D341Med (cell line): ENCODE results near the gene HBE1.
"Not testable (repeated sequence)": the region's sequence is repeated elsewhere in the genome, so short reads cannot be mapped to it uniquely, and the experiment has no call there.

Source experiments
- DNase-seq: peaks from one replicate; pipeline ENCODE4 v3.0.0; 2012; ENCODE audit warnings: low spot score

The HBE1 gene

DNA sequence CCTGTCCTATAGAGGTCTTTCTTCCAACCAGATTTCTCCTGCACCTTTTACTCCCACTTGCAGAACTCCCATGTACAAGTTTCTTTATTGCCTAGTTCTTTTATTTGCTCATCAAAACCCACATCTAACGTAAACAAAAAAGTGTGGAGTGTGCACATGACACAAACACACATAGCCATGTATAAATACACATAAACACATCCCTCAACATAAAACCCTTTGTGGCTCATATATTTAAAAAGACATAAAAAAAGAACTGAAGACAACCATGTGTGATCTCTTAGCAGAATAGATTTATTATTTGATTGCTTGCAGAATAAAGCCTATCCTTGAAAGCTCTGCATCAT is 16.9 kb downstream of the HBE1 start:
- DNase-seq = no peak

DNA sequence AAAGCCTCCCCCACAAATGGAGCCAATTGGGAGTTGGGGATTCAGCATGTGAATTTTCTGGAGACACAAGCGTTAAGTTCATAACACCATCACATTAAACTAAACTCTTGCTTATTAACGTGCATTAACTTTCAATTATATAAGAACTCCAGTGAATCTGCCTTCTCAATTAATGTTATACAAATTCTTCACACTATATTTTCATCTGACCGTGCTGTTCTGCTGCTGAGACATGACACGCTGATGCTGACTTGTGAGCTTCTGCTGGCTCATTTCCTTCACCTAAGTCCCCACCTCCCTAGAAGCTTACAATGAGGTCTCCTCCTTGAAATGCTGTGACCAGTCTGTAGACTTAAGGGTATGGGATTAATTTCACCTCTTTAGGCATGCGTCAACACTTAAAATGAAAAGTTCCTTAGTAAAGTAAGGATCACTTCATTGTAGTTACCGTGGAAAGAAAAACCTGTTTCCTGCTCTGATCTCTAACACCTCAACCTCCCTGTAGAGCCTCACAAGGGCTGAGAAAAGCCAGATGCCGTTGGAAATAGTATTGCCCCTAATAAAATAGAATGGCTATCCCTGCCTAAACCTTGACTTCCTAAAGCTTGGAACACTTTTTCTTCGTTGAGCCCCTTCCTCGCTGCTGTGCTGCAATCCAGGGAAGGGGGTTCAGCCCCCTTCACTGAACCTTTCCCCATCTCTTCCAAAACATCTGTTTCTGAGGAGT is 17.4 kb downstream of the HBE1 start:
- DNase-seq = no peak

DNA sequence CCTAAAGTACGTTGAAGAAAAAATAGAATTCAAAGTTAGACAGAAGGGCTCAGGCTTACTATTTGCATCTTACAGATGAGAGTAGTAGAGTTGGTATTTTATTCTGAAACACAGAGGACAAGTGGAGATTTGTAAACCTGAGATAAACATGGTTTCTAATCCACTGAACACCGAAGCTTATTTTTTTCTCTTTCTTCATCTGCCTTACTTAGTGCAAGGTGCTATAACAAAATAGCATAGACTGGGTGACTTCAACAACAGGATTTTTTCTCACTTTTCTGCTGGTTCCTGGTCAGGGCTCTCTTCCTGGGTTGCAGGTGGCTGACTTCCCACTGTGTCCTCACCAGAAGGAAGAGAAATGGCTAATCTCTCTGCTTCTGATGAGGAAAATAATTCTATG is 18.0 kb downstream of the HBE1 start:
- no peak for DNase-seq

DNA sequence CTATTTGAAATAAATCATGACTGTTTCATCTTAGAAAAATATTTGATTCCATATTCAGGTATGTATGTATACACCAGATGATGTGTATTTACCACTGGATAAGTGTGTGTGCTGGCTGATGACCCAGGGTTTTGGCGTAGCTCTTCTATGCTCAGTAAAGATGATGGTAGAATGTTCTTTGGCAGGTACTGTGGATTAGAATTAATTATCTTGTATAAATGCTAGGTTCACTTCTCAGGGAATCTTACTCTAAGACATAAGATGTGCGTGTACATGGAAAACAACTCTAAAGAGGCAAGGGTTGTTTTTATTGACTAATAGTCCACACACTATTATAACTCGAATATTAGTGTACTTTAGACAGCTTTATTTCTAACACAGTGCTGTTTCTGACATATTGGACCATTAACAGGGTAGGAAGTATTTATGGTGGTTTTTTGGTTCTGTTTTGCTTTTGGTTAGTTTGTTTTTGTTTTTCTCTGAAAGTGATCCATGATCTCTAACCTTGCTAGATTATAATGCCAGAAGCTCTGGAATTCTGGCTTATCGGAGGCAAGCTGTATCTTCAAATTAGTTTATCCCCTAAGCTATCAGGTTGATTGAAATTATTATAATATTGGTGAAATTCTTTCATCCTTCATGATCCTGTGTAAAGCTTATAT is 19.1 kb downstream of the HBE1 start:
- DNase-seq = no peak

DNA sequence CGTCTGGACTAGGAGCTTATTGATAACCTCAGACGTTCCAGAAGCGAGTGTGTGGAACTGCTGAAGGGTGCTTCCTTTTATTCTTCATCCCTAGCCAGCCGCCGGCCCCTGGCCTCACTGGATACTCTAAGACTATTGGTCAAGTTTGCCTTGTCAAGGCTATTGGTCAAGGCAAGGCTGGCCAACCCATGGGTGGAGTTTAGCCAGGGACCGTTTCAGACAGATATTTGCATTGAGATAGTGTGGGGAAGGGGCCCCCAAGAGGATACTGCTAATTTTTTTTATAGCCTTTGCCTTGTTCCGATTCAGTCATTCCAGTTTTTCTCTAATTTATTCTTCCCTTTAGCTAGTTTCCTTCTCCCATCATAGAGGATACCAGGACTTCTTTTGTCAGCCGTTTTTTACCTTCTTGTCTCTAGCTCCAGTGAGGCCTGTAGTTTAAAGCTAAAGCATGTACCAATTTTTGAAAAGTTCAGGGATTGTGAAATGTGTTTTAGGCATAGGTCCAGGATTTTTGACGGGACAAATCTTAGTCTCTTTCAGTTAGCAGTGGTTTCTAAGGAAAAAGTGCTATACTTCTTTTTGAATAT is 19.8 kb downstream of the HBE1 start, which contains the start of gene HBG1:
Gene HBG1 (minus strand): TSS at position 51 of the 590 bp plus-strand sequence. CDS start 53 bp downstream, outside the sequence.
- DNase-seq = not testable (repeated sequence)

DNA sequence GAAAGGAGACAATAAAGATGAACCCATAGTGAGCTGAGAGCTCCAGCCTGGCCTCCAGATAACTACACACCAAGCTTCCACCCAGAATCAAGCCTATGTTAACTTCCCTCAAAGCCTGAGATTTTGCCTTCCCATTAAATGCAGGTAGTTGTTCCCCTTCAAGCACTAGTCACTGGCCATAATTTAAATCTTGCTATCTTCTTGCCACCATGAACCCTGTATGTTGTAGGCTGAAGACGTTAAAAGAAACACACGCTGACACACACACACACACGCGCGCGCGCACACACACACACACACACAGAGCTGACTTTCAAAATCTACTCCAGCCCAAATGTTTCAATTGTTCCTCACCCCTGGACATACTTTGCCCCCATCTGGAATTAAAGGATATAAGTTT is 21.2 kb downstream of the HBE1 start:
- not testable (repeated sequence) for DNase-seq

DNA sequence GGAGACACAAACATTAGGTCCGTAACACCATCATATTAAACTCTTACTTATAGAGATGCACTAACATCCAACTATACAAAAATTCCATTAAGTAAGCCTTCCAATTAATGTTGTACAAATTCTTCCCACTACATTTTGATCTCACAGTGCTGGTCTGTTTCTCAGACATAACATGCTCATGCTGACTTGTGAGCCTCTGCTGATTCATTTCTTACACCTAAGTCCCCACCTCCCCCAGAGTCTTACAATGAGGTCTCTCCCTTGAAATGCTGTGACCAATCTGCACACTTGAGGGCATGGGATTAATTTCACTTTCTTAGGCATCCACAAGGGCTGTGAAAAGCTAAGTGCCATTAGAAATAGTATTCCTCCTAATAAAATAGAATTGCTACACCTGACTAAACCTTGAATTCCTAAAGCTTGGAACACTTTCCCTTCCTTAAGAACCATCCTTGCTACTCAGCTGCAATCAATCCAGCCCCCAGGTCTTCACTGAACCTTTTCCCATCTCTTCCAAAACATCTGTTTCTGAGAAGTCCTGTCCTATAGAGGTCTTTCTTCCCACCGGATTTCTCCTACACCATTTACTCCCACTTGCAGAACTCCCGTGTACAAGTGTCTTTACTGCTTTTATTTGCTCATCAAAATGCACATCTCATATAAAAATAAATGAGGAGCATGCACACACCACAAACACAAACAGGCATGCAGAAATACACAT is 22.1 kb downstream of the HBE1 start:
- DNase-seq = no peak

DNA sequence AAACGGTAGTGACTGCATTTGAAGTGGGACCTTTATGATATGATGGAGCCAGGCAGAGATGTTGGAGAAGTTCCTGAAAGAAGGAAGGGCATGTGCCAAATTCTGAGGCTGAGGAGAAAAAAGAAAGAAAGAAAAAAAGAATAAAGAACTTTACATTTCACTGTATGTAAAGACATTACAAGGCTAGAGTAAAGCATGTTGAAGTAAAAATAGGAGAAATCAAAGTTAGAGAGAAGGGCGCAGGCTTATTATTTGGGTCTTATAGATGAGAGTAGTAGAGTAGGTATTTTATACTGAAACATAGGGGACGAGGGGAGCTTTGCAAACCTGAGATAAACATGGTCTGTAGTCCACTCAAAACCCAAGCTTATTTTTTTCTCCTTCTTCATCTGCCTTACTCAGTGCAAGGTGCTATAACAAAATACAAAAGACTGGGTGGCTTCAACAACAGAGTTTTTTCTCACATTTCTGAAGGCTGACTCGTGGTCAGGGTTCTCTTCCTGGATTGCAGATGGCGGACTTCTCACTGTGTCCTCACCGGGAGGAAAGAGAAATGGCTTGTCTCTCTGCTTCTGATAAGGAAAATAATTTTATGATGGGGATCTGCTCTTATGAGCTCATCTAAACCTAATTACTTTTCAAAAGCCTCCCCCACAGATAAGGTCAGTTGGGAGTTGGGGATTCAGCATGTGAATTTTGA is 22.8 kb downstream of the HBE1 start:
- DNase-seq = no peak

DNA sequence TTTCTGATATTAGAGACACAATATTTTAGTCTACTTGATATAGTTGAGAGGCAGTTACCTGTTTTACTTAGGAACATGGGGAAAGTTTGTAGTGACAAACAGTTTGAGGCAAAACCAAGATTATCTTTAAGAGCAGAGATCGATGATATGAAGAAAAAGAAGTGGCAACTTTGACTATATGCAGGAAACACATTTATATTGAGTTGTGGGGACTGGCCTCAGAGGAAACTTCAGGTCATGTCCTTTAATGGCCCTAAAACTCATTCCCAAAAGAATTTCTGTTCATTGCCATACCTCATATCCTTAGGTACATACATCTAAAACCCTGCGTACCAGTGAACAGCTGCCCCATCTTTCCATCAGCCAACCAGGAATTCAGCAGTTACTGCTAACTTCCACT is 24.6 kb downstream of the HBE1 start:
- no peak for DNase-seq

DNA sequence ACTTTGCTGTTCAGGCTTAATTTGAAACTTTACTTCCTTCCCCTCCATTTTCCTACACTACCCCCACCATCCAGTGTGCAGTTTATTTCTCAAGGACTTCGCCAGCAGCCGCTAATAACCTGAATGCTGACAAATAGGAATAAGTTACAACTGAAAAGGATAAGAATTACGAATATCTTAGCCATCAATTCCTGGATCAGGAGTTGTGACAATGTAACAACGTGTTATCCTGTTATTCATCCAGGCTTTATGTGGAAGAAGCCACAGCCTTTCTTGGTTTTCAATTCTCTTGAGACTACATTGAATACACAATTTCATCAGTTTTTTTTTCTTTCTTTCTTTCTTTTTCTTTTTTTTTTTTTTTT is 25.9 kb downstream of the HBE1 start:
- no peak for DNase-seq

DNA sequence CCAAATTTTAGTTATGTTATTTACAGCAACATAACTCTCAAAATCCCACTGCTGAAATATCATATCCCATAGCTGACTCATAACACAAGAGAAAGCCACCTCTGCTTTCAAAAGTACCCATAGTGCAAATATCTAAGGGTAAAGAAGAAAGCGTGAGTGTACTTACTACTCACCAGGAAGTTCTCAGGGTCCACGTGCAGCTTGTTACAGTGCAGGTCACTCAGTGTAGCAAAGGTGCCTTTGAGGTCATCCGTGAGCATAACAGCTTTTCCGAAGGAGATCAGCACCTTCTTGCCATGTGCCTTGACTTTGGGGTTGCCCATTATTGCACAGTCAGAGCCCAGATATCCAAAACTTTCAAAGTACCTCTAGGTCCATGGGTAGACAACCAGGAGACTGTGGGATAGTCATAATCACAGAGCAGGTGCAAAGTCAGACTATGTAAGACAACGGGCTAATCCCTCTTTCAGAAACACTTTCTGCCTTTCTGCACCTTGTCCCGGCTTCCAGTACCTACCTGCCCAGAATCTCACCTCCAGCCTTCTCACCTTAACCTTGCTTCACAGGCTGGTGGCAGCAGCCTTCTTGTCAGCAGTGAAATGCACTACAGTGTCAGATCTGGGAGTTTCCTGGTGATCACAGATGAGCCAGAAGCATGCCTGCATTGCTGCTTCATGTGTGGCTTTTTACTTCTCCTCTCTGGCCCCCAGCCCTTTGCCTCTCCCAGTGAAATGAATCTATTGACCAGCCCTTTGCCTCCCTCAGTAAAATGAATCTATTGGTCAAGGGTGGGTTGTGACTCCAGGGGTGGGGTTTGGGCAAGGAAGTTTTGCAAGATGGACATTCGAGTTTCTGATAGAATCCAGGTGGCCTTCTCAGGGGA is 26.6 kb downstream of the HBE1 start:
- DNase-seq = no peak

DNA sequence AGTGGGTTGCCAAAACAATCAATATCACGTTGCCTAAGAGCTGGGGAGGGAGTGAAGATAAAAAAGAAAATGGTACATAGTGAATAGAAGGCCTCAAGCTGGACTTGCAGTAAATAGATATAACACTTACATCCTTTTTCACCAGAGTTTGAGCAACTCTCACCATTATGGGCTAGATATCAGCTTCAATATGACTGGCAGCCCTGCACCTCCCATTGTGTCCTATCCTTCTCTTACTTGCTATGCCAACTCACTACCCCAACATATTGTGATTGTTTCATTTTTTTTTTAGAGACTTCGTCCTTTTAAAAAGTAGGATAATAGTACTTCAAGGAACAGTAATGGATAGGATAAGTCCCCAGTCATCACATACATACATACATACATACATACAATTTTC is 27.5 kb downstream of the HBE1 start:
- no peak for DNase-seq

DNA sequence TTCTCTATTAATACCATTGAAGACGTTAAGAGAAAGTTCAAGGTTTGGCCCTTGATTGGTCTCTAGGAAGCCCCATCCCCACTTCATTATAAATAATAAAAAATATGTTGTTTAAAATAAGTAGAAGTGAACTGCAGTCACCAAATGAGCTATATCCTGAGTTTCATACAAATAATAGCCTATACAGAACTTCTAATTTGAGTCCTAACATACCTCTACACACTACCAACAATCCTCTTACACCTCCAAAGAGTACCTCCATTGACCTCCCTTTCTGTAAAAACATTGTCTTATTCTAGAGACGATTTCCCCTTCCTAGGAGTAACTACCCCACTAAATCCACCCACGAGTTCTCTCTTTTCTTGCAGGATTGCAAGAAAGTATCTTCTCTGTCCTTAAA is 28.3 kb downstream of the HBE1 start:
- no peak for DNase-seq

DNA sequence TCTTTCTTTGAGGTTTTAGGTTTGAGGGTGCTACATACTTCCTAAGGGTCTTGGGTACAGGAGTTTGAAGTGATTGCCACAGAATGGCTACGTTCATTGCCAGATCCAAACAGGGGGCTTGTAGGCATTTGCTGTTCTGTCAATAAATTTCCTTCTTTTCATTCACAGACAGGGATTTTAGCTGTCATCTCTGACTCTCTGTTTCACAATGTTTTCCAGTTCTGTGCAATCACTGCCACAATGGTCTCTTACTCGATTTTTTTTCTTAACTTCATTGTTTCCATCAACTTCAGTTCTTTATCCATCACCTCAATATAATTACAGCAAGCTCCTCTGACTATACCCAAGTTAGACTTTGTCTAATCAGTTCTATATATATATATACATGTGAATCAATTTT is 29.3 kb downstream of the HBE1 start:
- DNase-seq = no peak

DNA sequence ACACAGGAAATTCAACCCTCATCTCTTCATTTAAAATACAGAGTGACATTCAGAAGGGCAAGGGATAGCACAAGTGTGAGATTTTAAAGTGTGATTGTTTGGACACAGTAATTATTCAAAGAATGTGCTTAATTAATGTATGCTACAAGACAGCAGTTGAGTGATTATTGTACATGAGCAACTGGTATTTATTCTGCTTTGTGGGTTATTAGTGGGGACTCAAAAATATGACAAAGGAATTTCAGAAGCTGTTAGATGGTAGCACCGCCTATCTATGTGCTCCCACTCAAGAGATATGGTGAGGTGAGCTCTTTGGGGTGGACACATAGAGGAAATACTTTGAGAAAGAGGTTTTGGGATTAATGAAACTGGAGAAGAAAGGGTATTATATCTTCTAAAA is 29.7 kb downstream of the HBE1 start:
- no peak for DNase-seq

DNA sequence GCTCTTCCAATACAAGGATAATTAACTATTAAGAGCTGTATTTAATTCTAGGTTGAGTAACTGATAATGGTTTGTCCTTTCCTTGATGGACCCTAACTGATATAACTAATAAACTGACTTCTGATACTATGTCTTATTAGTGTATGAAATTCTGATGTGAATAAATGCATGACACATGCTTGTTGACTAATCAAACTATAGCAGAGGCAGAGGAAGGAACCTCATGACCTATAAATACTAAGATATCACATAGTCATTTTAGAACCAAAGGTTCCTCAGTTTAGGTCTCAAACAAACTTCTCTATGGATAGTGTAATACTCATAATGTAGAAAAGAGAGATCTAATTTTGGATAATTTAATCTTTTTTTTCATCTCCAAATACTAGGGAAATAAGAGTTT is 30.7 kb downstream of the HBE1 start:
- no peak for DNase-seq

DNA sequence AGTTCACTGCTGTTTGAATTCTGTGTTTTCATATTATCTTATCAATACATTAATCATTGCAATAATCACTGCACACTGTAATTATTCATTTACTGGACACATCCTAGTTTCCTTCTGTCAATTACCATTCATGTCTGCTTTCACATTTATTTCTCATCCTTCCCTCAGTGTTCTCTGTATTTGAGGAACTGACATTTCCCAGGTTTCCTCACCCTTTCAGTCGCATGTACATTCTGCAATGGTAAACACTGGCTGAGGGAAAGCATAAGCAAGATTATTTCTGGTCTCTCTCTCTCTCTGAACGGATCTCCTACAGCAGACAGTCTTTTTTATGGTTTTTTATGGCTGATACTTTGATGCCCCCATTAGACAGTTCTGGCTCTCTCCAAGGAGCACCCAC is 31.3 kb downstream of the HBE1 start:
- no peak for DNase-seq

DNA sequence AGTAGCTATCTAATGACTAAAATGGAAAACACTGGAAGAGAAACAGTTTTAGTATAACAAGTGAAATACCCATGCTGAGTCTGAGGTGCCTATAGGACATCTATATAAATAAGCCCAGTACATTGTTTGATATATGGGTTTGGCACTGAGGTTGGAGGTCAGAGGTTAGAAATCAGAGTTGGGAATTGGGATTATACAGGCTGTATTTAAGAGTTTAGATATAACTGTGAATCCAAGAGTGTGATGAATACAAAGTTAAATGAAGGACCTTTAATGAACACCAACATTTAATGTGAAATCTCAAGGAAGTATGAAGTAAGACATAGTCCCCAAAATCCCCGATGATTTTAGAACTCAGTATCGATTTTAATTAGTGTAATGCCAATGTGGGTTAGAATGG is 32.3 kb downstream of the HBE1 start:
- no peak for DNase-seq

DNA sequence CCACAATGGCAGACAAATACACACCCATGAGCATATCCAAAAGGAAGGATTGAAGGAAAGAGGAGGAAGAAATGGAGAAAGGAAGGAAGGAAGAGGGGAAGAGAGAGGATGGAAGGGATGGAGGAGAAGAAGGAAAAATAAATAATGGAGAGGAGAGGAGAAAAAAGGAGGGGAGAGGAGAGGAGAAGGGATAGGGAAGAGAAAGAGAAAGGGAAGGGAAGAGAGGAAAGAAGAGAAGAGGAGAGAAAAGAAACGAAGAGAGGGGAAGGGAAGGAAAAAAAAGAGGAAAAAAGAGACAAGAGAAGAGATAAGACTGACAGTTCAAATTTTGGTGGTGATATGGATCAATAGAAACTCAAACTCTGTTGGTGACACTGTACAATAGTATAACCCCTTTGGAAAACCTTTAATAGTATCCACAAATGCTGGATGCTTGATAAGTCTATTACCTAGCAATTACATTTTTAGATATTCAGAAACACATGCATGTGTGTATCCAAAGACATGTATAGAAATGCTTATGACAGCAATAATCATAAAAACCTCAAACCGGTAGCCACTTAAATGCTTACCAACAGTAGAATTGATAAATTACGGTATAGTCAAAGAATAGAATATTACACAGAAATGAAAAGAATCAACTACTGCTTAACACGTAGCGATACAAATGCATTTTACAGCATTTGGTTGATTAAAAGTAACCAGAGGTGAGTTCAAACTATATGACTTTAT is 34.2 kb downstream of the HBE1 start:
- no peak for DNase-seq

DNA sequence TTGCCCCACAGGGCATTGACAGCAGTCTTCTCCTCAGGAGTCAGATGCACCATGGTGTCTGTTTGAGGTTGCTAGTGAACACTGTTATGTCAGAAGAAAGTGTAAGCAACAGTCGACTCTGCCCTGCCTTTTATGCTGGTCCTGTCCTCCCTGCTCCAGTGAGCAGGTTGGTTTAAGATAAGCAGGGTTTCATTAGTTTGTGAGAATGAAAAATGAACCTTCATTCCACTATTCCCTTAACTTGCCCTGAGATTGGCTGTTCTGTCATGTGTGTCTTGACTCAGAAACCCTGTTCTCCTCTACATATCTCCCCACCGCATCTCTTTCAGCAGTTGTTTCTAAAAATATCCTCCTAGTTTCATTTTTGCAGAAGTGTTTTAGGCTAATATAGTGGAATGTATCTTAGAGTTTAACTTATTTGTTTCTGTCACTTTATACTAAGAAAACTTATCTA is 35.3 kb downstream of the HBE1 start, which contains the start of gene HBD:
Gene HBD (minus strand): TSS at position 103 of the 454 bp plus-strand sequence. CDS start 50 bp downstream, at position 53.
- DNase-seq = no peak
